RWPE1 (cell line): ENCODE measurements around the gene ICA1.

Source experiments
- CTCF ChIA-PET: fragments of 350-600 bp; sonication (Branson Sonifier 250); formaldehyde crosslinking; extraction: SDS; loops from one replicate; lab custom pipeline; 2021; lab: Yijun Ruan, JAX
- POLR2A ChIA-PET: fragments of 400-600 bp; formaldehyde crosslinking; extraction: SDS; loops from one replicate; lab custom pipeline; 2020; ENCODE audit warnings: antibody characterized with exemption; ENCODE audit not compliant: low non-redundant PET; lab: Yijun Ruan, JAX
- DNase-seq: peaks from one replicate; pipeline ENCODE4 v3.0.0; 2012; ENCODE audit warnings: low spot score
- H3K27ac ChIP-seq: fragments of 450-650 bp; 2 replicates; pipeline ENCODE4 v1.5.1; 2017
- CTCF ChIP-seq: fragments of 450-650 bp; conservative IDR thresholded peaks from 2 replicates; pipeline ENCODE4 v1.5.1; 2017; ENCODE audit warnings: low read depth, mild to moderate bottlenecking

The ICA1 gene

GRCh38 chr7:8228766-8229674 is 32.9 kb downstream of the ICA1 start:
- CTCF ChIA-PET = interaction anchor here (0.6 kb wide), 1 partner anchor 794 kb away, joined by 4 read pairs; no protein-coding TSS in a partner anchor
- TF ChIP-seq CTCF = no peak
- no peak overlapping the region for H3K27ac ChIP-seq
- DNase-seq = no peak
- POLR2A ChIA-PET = no interaction called here

GRCh38 chr7:8228068-8228467 is 33.9 kb downstream of the ICA1 start:
- POLR2A ChIA-PET = no interaction called here
- no peak overlapping the region for H3K27ac ChIP-seq
- no peak for TF ChIP-seq CTCF
- no peak for DNase-seq
- CTCF ChIA-PET = no interaction called here

- no peak for TF ChIP-seq CTCF
- ChIA-PET POLR2A (no interaction called here), CTCF (no interaction called here)
- H3K27ac ChIP-seq = no peak overlapping the region
- no peak for DNase-seq
Observed at GRCh38 chr7:8227261-8227660, 34.7 kb downstream of the ICA1 start.

- CTCF ChIA-PET = interaction anchor here (1.0 kb wide), 1 partner anchor 632 kb away, joined by 4 read pairs; no protein-coding TSS in a partner anchor
- POLR2A ChIA-PET = no interaction called here
- H3K27ac ChIP-seq = no peak overlapping the region
- no peak for DNase-seq
- no peak for TF ChIP-seq CTCF
Observed at GRCh38 chr7:8226501-8226900, 35.5 kb downstream of the ICA1 start.

- no peak for TF ChIP-seq CTCF
- no peak for DNase-seq
- ChIA-PET CTCF (no interaction called here), POLR2A (no interaction called here)
- no peak overlapping the region for H3K27ac ChIP-seq
Observed at GRCh38 chr7:8221567-8221966, 40.4 kb downstream of the ICA1 start.

- H3K27ac ChIP-seq = no peak overlapping the region
- no peak for DNase-seq
- ChIA-PET CTCF (interaction anchor here (0.6 kb wide), 1 partner anchor 183 kb away, joined by 3 read pairs; no protein-coding TSS in a partner anchor), POLR2A (no interaction called here)
- no peak for TF ChIP-seq CTCF
Observed at GRCh38 chr7:8221101-8221495, 40.9 kb downstream of the ICA1 start.
